Measurements from ENCODE around the gene KCNN3.

Gene KCNN3

GRCh38 chr1:154786804-154787570 is 83.1 kb downstream of the KCNN3 start:
- no peak for DNase-seq

- no peak for DNase-seq
These were observed 85.1 kb downstream of the KCNN3 start for GRCh38 chr1:154784924-154785531.

GRCh38 chr1:154784416-154784815 is 85.7 kb downstream of the KCNN3 start:
- DNase-seq = no peak

GRCh38 chr1:154783976-154784375 is 86.1 kb downstream of the KCNN3 start:
- no peak for DNase-seq

- DNase-seq = no peak
These were observed 89.5 kb downstream of the KCNN3 start for GRCh38 chr1:154780541-154780940.

GRCh38 chr1:154779551-154780189 is 90.4 kb downstream of the KCNN3 start:
- no peak for DNase-seq

GRCh38 chr1:154778944-154779343 is 91.1 kb downstream of the KCNN3 start:
- no peak for DNase-seq

- no peak for DNase-seq
These were observed 91.8 kb downstream of the KCNN3 start for GRCh38 chr1:154778275-154778674.

- DNase-seq = no peak
These were observed 92.3 kb downstream of the KCNN3 start for GRCh38 chr1:154777781-154778180.

- no peak for DNase-seq
These were observed 92.9 kb downstream of the KCNN3 start for GRCh38 chr1:154777154-154777553.

GRCh38 chr1:154775621-154776605 is 94.2 kb downstream of the KCNN3 start:
- no peak for DNase-seq

GRCh38 chr1:154774175-154774855 is 95.8 kb downstream of the KCNN3 start:
- DNase-seq = no peak

GRCh38 chr1:154773551-154773950 is 96.5 kb downstream of the KCNN3 start:
- DNase-seq = no peak

- peak; percentile 44 for DNase-seq
These were observed 97.2 kb downstream of the KCNN3 start for GRCh38 chr1:154772606-154773506.

- DNase-seq = no peak
These were observed 98.0 kb downstream of the KCNN3 start for GRCh38 chr1:154772056-154772455.

GRCh38 chr1:154770897-154771594 is 99.0 kb downstream of the KCNN3 start:
- DNase-seq = no peak

GRCh38 chr1:154769193-154769895 is 100.7 kb downstream of the KCNN3 start:
- DNase-seq = no peak

- no peak for DNase-seq
These were observed 101.5 kb downstream of the KCNN3 start for GRCh38 chr1:154768456-154769125.

Data from NCI-H82 (cell line).